Neuronal stem cell (in vitro differentiated cells): ENCODE data around the gene RIC1.

Experiments used
- DNase-seq: peaks from one replicate; pipeline ENCODE4 v3.0.0-alpha.2; 2013; ENCODE audit warnings: low spot score
- H2AFZ ChIP-seq: one replicate; pipeline ENCODE4 v1.6.1; 2013; ENCODE audit warnings: mild to moderate bottlenecking, low read length, inconsistent platforms
- H2AK5ac ChIP-seq: 2 replicates; pipeline ENCODE4 v1.6.1; 2013; ENCODE audit warnings: low read depth, mild to moderate bottlenecking, inconsistent platforms, low read length, moderate library complexity, mixed read lengths
- H2BK120ac ChIP-seq: 2 replicates; pipeline ENCODE4 v1.6.1; 2013; ENCODE audit warnings: low read depth, mild to moderate bottlenecking, inconsistent platforms, low read length, moderate library complexity, mixed read lengths
- H2BK12ac ChIP-seq: one replicate; pipeline ENCODE4 v1.6.1; 2013; ENCODE audit warnings: low read length, inconsistent platforms
- H2BK15ac ChIP-seq: 2 replicates; pipeline ENCODE4 v1.6.1; 2013; ENCODE audit warnings: mild to moderate bottlenecking, low read length, inconsistent platforms, mixed read lengths
- H2BK5ac ChIP-seq: one replicate; pipeline ENCODE4 v1.6.1; 2013; ENCODE audit warnings: inconsistent platforms, mild to moderate bottlenecking, low read length, moderate library complexity
- H3K14ac ChIP-seq: one replicate; pipeline ENCODE4 v1.6.1; 2013; ENCODE audit warnings: low read length, inconsistent platforms
- H3K18ac ChIP-seq: 2 replicates; pipeline ENCODE4 v1.6.1; 2013; ENCODE audit warnings: low read length, inconsistent platforms
- H3K23ac ChIP-seq: 2 replicates; pipeline ENCODE4 v1.6.1; 2013; ENCODE audit warnings: low read depth, mild to moderate bottlenecking, mixed read lengths, low read length, inconsistent platforms; ENCODE audit not compliant: poor library complexity
- H3K27ac ChIP-seq: replicated peaks from 3 replicates; pipeline ENCODE4 v1.5.1; 2013; ENCODE audit warnings: low read length, inconsistent platforms
- H3K27me3 ChIP-seq, 3 experiments: 2 replicates each; pipeline ENCODE4 v1.6.1; 2013; ENCODE audit warnings: low read length in 3 of 3, mild to moderate bottlenecking in 2 of 3, inconsistent platforms in 1 of 3, low read depth in 1 of 3, mixed read lengths in 1 of 3, moderate library complexity in 1 of 3; ENCODE audit not compliant: control insufficient read depth in 3 of 3, insufficient read depth in 3 of 3
- H3K36me3 ChIP-seq, 2 donors: replicated peaks in 1 of 2; 2 replicates each; pipeline ENCODE4 v1.6.1; 2013; ENCODE audit warnings: low read length in 2 of 2; ENCODE audit not compliant: control insufficient read depth in 2 of 2, insufficient read depth in 2 of 2
- H3K4ac ChIP-seq: 2 replicates; pipeline ENCODE4 v1.6.1; 2013; ENCODE audit warnings: inconsistent platforms, mild to moderate bottlenecking, low read length, moderate library complexity
- H3K4me1 ChIP-seq, 2 donors: 1 replicate in 1 of 2; 2 replicates in 1 of 2; pipeline ENCODE4 v1.6.1; 2013; ENCODE audit warnings: low read length in 2 of 2, low read depth in 1 of 2; ENCODE audit not compliant: control insufficient read depth in 2 of 2, insufficient read depth in 1 of 2
- H3K4me2 ChIP-seq: one replicate; pipeline ENCODE4 v1.6.1; 2013; ENCODE audit warnings: mild to moderate bottlenecking, low read length, inconsistent platforms; ENCODE audit not compliant: insufficient read depth, poor library complexity, severe bottlenecking
- H3K4me3 ChIP-seq, 2 donors: 2 replicates each; pipeline ENCODE4 v1.5.1; 2013; ENCODE audit warnings: low read length in 2 of 2, mild to moderate bottlenecking in 2 of 2, inconsistent platforms in 1 of 2, moderate library complexity in 1 of 2
- H3K79me1 ChIP-seq: one replicate; pipeline ENCODE4 v1.6.1; 2013; ENCODE audit warnings: low read depth, mild to moderate bottlenecking, inconsistent platforms, low read length, moderate library complexity
- H3K9ac ChIP-seq: one replicate; pipeline ENCODE4 v1.6.1; 2013; ENCODE audit warnings: mild to moderate bottlenecking, low read depth, low read length, inconsistent platforms; ENCODE audit not compliant: poor library complexity
- H3K9me3 ChIP-seq, 2 donors: replicated peaks in 1 of 2; 2 replicates each; pipeline versions ENCODE3 to v1.6.1; 2013; ENCODE audit warnings: low read length in 2 of 2, mild to moderate bottlenecking in 2 of 2, inconsistent platforms in 1 of 2, low read depth in 1 of 2, mixed read lengths in 1 of 2, moderate library complexity in 1 of 2; ENCODE audit not compliant: control insufficient read depth in 2 of 2, insufficient read depth in 1 of 2
- H4K8ac ChIP-seq: one replicate; pipeline ENCODE4 v1.6.1; 2013; ENCODE audit warnings: low read depth, mild to moderate bottlenecking, inconsistent platforms, low read length, moderate library complexity
- H4K91ac ChIP-seq: one replicate; pipeline ENCODE4 v1.6.1; 2013; ENCODE audit warnings: low read length, low read depth, mild to moderate bottlenecking, inconsistent platforms; ENCODE audit not compliant: poor library complexity
- WGBS, 2 donors: extraction: QIAGEN DNeasy Blood & Tissue Kit; methylation state at CpG; one replicate each; pipeline ENCODE4 v1.1.7; 2013; ENCODE audit warnings: missing lambda C conversion rate in 2 of 2, mixed read lengths in 1 of 2; ENCODE audit not compliant: insufficient read length in 2 of 2, insufficient replicate concordance in 1 of 2; ENCODE audit errors: extremely low coverage in 2 of 2; 5-methylcytosine and 5-hydroxymethylcytosine counted together

The RIC1 gene

DNA sequence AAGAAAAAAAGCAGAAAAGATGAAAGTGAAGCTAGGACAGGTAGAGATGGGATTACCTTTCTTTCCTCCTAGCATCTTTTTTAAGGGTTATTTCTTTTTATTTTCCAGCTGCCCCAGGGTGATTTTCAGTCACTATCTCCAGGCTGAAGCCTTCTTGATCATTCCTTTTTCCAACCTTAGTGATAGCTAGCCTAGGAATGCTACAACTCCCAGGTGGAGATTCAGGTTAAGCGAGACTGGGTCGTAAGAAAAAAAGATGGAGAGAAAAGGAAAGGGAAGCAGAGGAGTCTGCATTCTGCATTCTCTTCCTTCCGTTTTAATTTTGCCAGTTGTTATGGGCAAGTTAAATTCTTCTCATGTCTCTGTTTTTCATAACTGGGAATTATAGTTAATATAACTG is 36.7 kb upstream of the RIC1 start:
- Histone ChIP-seq H2AFZ (no peak overlapping the region), H3K9ac (no peak overlapping the region), H2BK5ac (no peak overlapping the region), H3K4me3 (no peak overlapping the region), H3K9me3 (no peaks in the 10 kb centered on the region), H3K23ac (no peak overlapping the region), H3K4me1 (no peaks in the 10 kb centered on the region), H3K36me3 (no peaks in the 10 kb centered on the region), H3K27ac (no peak overlapping the region), H2AK5ac (no peak overlapping the region), H3K4ac (no peak overlapping the region), H4K91ac (no peak overlapping the region), H4K8ac (no peak overlapping the region), H2BK120ac (no peak overlapping the region), H3K18ac (no peak overlapping the region), H2BK12ac (no peak overlapping the region), H2BK15ac (no peak overlapping the region), H3K79me1 (no peaks in the 10 kb centered on the region), H3K14ac (no peak overlapping the region), H3K4me2 (no peak overlapping the region), H3K27me3 (no peaks in the 10 kb centered on the region)
- DNase-seq, result no peak
- WGBS, 2 donors, result no CpG with 5 or more reads among the region's 3 CpGs

DNA sequence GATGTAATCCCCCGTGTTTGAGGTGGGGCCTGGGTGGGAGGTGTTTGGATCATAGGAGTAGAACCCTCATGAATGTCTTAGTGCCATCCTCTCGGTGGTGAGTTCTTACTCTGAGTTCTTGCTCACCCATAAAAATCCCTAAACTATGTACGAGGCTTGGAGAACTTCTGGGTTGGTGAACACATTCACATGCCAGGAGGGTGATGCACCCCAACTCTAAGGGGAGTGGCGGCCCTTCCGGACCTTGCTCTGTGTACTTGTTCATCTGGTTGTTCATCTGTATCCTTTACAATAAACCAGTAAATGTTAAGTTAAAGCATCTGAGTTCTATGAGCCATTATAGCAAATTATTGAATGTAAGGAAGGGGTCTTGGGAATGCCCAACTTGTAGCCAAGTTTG is 36.0 kb upstream of the RIC1 start:
- Histone ChIP-seq H4K8ac (no peak overlapping the region), H3K4me3 (no peak overlapping the region), H3K4me1 (no peaks in the 10 kb centered on the region), H3K27ac (no peak overlapping the region), H2BK12ac (no peak overlapping the region), H3K79me1 (no peaks in the 10 kb centered on the region), H2AFZ (no peak overlapping the region), H3K14ac (no peak overlapping the region), H2BK120ac (no peak overlapping the region), H4K91ac (no peak overlapping the region), H3K27me3 (no peaks in the 10 kb centered on the region), H3K9ac (no peak overlapping the region), H3K23ac (no peak overlapping the region), H3K9me3 (no peaks in the 10 kb centered on the region), H2AK5ac (no peak overlapping the region), H3K4me2 (no peak overlapping the region), H3K36me3 (no peaks in the 10 kb centered on the region), H3K4ac (no peak overlapping the region), H2BK15ac (no peak overlapping the region), H3K18ac (no peak overlapping the region), H2BK5ac (no peak overlapping the region)
- WGBS, 2 donors, result no CpG with 5 or more reads among the region's 5 CpGs
- DNase-seq, result no peak

DNA sequence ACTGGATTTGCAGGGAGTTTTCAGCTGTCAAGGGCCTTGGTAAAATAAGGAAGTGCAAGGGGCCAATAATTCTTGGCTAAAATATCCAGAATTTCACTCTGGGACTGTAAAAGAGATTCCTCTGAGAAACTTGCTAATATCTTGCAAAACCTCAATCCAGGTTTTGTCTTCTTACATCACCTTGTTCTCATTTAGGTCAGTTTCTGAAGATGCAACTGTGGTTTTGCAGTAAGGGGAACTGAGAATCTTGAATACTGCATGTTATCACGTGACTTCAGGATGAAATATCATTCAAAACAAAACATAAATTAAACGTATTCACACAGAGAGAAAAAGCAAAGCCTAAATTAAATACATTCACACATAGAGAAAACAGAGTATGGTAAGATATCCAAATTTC is 35.0 kb upstream of the RIC1 start:
- H3K4me1 ChIP-seq, result no peaks in the 10 kb centered on the region
- no peak overlapping the region for H3K18ac ChIP-seq
- H3K4ac ChIP-seq, result no peak overlapping the region
- H3K9me3 ChIP-seq, result peaks cover 0 to under 1% of the 10 kb centered on the region in 2 donors
- no peak overlapping the region for H3K23ac ChIP-seq
- DNase-seq, result no peak
- no peaks in the 10 kb centered on the region for H3K27me3 ChIP-seq
- H3K79me1 ChIP-seq, result no peaks in the 10 kb centered on the region
- no peak overlapping the region for H2AK5ac ChIP-seq
- H4K8ac ChIP-seq, result no peak overlapping the region
- no peak overlapping the region for H2BK5ac ChIP-seq
- H3K27ac ChIP-seq, result no peak overlapping the region
- H2AFZ ChIP-seq, result no peak overlapping the region
- no peak overlapping the region for H3K14ac ChIP-seq
- H4K91ac ChIP-seq, result no peak overlapping the region
- no CpG with 5 or more reads among the region's 2 CpGs for WGBS, 2 donors
- no peak overlapping the region for H2BK120ac ChIP-seq
- no peak overlapping the region for H3K4me3 ChIP-seq
- no peak overlapping the region for H3K9ac ChIP-seq
- H3K4me2 ChIP-seq, result no peak overlapping the region
- H2BK15ac ChIP-seq, result no peak overlapping the region
- H2BK12ac ChIP-seq, result no peak overlapping the region
- no peaks in the 10 kb centered on the region for H3K36me3 ChIP-seq

DNA sequence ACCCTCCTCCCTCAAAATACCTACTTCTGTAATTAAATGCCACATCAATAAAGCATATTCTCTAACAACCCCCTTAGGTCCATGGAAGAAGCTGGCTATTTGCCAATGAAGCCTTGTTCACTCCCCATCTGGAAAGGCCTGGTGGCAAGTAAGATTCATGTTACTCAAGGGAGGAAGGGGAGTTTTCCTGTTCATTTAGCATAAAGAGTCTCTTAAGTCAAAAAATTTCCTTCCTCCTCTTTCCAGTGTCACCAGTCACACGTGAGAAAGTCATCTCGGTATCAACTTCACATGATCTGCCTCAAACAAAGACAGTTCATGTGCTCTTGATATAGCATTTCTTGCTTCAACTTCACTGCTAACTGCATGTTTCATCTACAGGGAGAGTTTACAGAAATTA is 32.7 kb upstream of the RIC1 start:
- no CpG with 5 or more reads among the region's 2 CpGs for WGBS, 2 donors
- no peak overlapping the region for H3K9ac ChIP-seq
- no peak overlapping the region for H2BK12ac ChIP-seq
- DNase-seq, result no peak
- no peak overlapping the region for H3K27ac ChIP-seq
- H3K4ac ChIP-seq, result no peak overlapping the region
- no peaks in the 10 kb centered on the region for H3K4me1 ChIP-seq
- no peak overlapping the region for H4K91ac ChIP-seq
- H2BK15ac ChIP-seq, result no peak overlapping the region
- no peaks in the 10 kb centered on the region for H3K27me3 ChIP-seq
- H3K14ac ChIP-seq, result no peak overlapping the region
- no peak overlapping the region for H3K23ac ChIP-seq
- H4K8ac ChIP-seq, result no peak overlapping the region
- H3K4me3 ChIP-seq, result no peak overlapping the region
- no peaks in the 10 kb centered on the region for H3K79me1 ChIP-seq
- H3K9me3 ChIP-seq, result peaks cover 0 to 3% of the 10 kb centered on the region in 2 donors
- H2AFZ ChIP-seq, result no peak overlapping the region
- H3K4me2 ChIP-seq, result no peak overlapping the region
- H2BK5ac ChIP-seq, result no peak overlapping the region
- no peaks in the 10 kb centered on the region for H3K36me3 ChIP-seq
- no peak overlapping the region for H2AK5ac ChIP-seq
- no peak overlapping the region for H3K18ac ChIP-seq
- no peak overlapping the region for H2BK120ac ChIP-seq
